HCT116 (cell line): Measurements from ENCODE around the gene SLC38A9. TPM values are rescaled to one million over a fixed set of nuclear protein-coding genes. Genes with fewer than 3 reads are reported as not detected.

ENCODE experiments used
- ATAC-seq: fragments of 200-7000 bp; cut with Tn5 transposase; 2 replicates; pipeline ENCODE4 v1.9.1; 2020; ENCODE audit warnings: mild to moderate bottlenecking, moderate library complexity
- BruUV-seq: library from RNA; stranded (reverse); fragments of 400-500 nt; replicated peaks from 2 replicates; lab custom pipeline; 2021; lab: Mats Ljungman, UMichigan
- CTCF ChIA-PET: fragments of 300-600 bp; sonication (Branson Sonifier 250); formaldehyde crosslinking; loops from one replicate; lab custom pipeline; 2021; ENCODE audit warnings: antibody characterized with exemption; lab: Charles Lee
- POLR2A ChIA-PET: fragments of 300-600, 350-600 bp; sonication (Branson Sonifier 250); formaldehyde crosslinking; loops from one replicate; lab custom pipeline; 2021; ENCODE audit warnings: antibody characterized with exemption; lab: Charles Lee
- RAD21 ChIA-PET, 2 experiments: fragments of 300-600 bp; sonication (Branson Sonifier 250); formaldehyde crosslinking; loops; one replicate each; lab custom pipeline; 2023; ENCODE audit warnings: low total read pairs in 2 of 2; ENCODE audit not compliant: uncharacterized antibody in 2 of 2, unreplicated experiment in 2 of 2, low non-redundant PET in 1 of 2; lab: Charles Lee
- DNase-seq: peaks from one replicate; pipeline ENCODE4 v3.0.0-alpha.2; 2010; ENCODE audit warnings: low read depth, low spot score
- H2AFZ ChIP-seq: fragments of 200-600 bp; shearing (Covaris generic), sonication (generic); 2 replicates; pipeline ENCODE4 v1.6.1; 2017; ENCODE audit warnings: low read depth, mixed run types, mixed read lengths, antibody characterized with exemption, low read length; ENCODE audit not compliant: poor library complexity, severe bottlenecking
- H3K27ac ChIP-seq: 2 replicates; pipeline ENCODE4 v1.5.1; 2012; ENCODE audit warnings: low read depth, low read length
- H3K27me3 ChIP-seq: fragments of 200-600 bp; sonication (generic); 2 replicates; pipeline ENCODE4 v1.6.1; 2016; ENCODE audit warnings: mixed run types, low read length, mixed read lengths; ENCODE audit not compliant: insufficient read depth
- H3K36me3 ChIP-seq, 2 experiments: fragments of 200-500 bp in 1 of 2; fragments of 200-600 bp in 1 of 2; sonication (Bioruptor generic) in 1 of 2; sonication (generic) in 1 of 2; 2 replicates each; pipeline versions ENCODE4 v1.5.1 to v1.6.1; 2014 to 2016; ENCODE audit warnings: low read length in 2 of 2, inconsistent platforms in 1 of 2, mixed read lengths in 1 of 2, mixed run types in 1 of 2; ENCODE audit not compliant: insufficient read depth in 2 of 2, control insufficient read depth in 1 of 2
- H3K4me1 ChIP-seq, 2 experiments: fragments of 200-600 bp in 1 of 2; sonication (generic) in 1 of 2; 2 replicates each; pipeline versions ENCODE4 v1.5.1 to v1.6.1; 2012 to 2017; ENCODE audit warnings: low read length in 2 of 2, inconsistent platforms in 1 of 2, mild to moderate bottlenecking in 1 of 2, mixed read lengths in 1 of 2, mixed run types in 1 of 2, moderate library complexity in 1 of 2; ENCODE audit not compliant: insufficient read depth in 2 of 2, control insufficient read depth in 1 of 2
- H3K4me2 ChIP-seq: fragments of 200-600 bp; sonication (generic); 2 replicates; pipeline ENCODE4 v1.6.1; 2017; ENCODE audit warnings: mixed run types, low read length, mixed read lengths
- H3K4me3 ChIP-seq, 2 experiments: fragments of 200-600 bp in 1 of 2; sonication (generic) in 1 of 2; replicated peaks in 1 of 2; 2 replicates each; pipeline ENCODE4 v1.5.1; 2011 to 2016; ENCODE audit warnings: low read length in 2 of 2, control low read depth in 1 of 2, low read depth in 1 of 2, mild to moderate bottlenecking in 1 of 2, mixed read lengths in 1 of 2, mixed run types in 1 of 2
- H3K79me2 ChIP-seq: fragments of 200-600 bp; sonication (generic); 2 replicates; pipeline ENCODE4 v1.6.1; 2017; ENCODE audit warnings: mild to moderate bottlenecking, mixed run types, low read length, moderate library complexity, mixed read lengths; ENCODE audit not compliant: insufficient read depth
- H3K9ac ChIP-seq: fragments of 200-600 bp; sonication (generic); 2 replicates; pipeline ENCODE4 v1.6.1; 2016; ENCODE audit warnings: low read length, mixed read lengths
- H3K9me2 ChIP-seq: fragments of 200-600 bp; sonication (generic), shearing (Covaris generic); 2 replicates; pipeline ENCODE4 v1.6.1; 2017; ENCODE audit warnings: mixed run types, mild to moderate bottlenecking, moderate library complexity; ENCODE audit not compliant: insufficient read depth
- H3K9me3 ChIP-seq, 2 experiments: fragments of 200-500 bp in 1 of 2; fragments of 200-600 bp in 1 of 2; sonication (Bioruptor generic) in 1 of 2; sonication (generic) in 1 of 2; 2 replicates each; pipeline ENCODE4 v1.6.1; 2014 to 2017; ENCODE audit warnings: low read length in 2 of 2, mixed read lengths in 2 of 2, inconsistent platforms in 1 of 2, low read depth in 1 of 2, mild to moderate bottlenecking in 1 of 2, mixed run types in 1 of 2, moderate library complexity in 1 of 2; ENCODE audit not compliant: control insufficient read depth in 1 of 2, insufficient read depth in 1 of 2
- H4K20me1 ChIP-seq: fragments of 200-600 bp; sonication (generic), shearing (Covaris generic); 2 replicates; pipeline ENCODE4 v1.6.1; 2017; ENCODE audit warnings: mixed run types, mild to moderate bottlenecking, moderate library complexity; ENCODE audit not compliant: insufficient read depth
- CBX3 ChIP-seq: IDR thresholded peaks from 2 replicates; pipeline ENCODE4 v1.6.1; 2012; ENCODE audit warnings: low read depth
- EGR1 ChIP-seq: IDR thresholded peaks from 2 replicates; pipeline ENCODE4 v1.6.1; 2012; ENCODE audit warnings: low read depth
- FOSL1 ChIP-seq: IDR thresholded peaks from 2 replicates; pipeline ENCODE4 v1.6.1; 2012; ENCODE audit warnings: low read depth
- RAD21 ChIP-seq: IDR thresholded peaks from 2 replicates; pipeline ENCODE4 v1.6.1; 2012; ENCODE audit warnings: low read depth, mild to moderate bottlenecking
- REST ChIP-seq: IDR thresholded peaks from 2 replicates; pipeline ENCODE4 v1.6.1; 2012; ENCODE audit warnings: low read depth
- SIN3A ChIP-seq: IDR thresholded peaks from 2 replicates; pipeline ENCODE4 v1.6.1; 2012; ENCODE audit warnings: low read depth
- ZNF274 ChIP-seq: fragments of 200-500 bp; sonication (Bioruptor generic); IDR thresholded peaks from 2 replicates; pipeline ENCODE4 v1.6.1; 2014; ENCODE audit warnings: mild to moderate bottlenecking, low read depth, low read length, inconsistent platforms
- intact Hi-C: fragments of 100-400 bp; cut with micrococcal nuclease; formaldehyde crosslinking; loops from 2 replicates; pipeline ENCODE4 v1.10.0; 2022
- total RNA-seq: library from RNA; stranded (reverse); gene quantifications from one replicate; pipeline ENCODE4 v1.2.1, GENCODE V29; 2021; ENCODE audit not compliant: unreplicated experiment
- TF ChIP-seq, protein P1 (sequence below): IDR thresholded peaks from 2 replicates; pipeline ENCODE4 v1.6.1; 2012
- TF ChIP-seq, protein P2 (sequence below): IDR thresholded peaks from 2 replicates; pipeline ENCODE4 v1.6.1; 2012

Gene SLC38A9
- total RNA-seq, 1 experiment from 2014 or later: 12.6 TPM

GRCh38 chr5:55622460-55622859 is 89.7 kb downstream of the SLC38A9 start:
- H3K9ac ChIP-seq: no peak overlapping the region
- no peaks in the 10 kb centered on the region for H3K9me3 ChIP-seq
- ChIA-PET POLR2A (no interaction called here), RAD21 (no interaction called here), CTCF (no interaction called here)
- BruUV-seq: no TSS peak
- H3K9me2 ChIP-seq: no peaks in the 10 kb centered on the region
- H3K4me1 ChIP-seq: no peaks in the 10 kb centered on the region
- ATAC-seq (no peak), DNase-seq (no peak)
- no peak overlapping the region for H3K4me3 ChIP-seq
- H3K4me2 ChIP-seq: no peak overlapping the region
- no peaks in the 10 kb centered on the region for H4K20me1 ChIP-seq
- no peak overlapping the region for H2AFZ ChIP-seq
- intact Hi-C loops: no loop called here
- H3K27ac ChIP-seq: no peak overlapping the region
- TF ChIP-seq FOSL1: no peak
- TF ChIP-seq, protein P1, sequence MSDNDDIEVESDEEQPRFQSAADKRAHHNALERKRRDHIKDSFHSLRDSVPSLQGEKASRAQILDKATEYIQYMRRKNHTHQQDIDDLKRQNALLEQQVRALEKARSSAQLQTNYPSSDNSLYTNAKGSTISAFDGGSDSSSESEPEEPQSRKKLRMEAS: no peak
- no peak for TF ChIP-seq RAD21
- no peak for TF ChIP-seq SIN3A
- TF ChIP-seq, protein P2, sequence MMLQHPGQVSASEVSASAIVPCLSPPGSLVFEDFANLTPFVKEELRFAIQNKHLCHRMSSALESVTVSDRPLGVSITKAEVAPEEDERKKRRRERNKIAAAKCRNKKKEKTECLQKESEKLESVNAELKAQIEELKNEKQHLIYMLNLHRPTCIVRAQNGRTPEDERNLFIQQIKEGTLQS: no peak
- TF ChIP-seq EGR1: no peak
- no peak for TF ChIP-seq ZNF274
- TF ChIP-seq REST: no peak
- TF ChIP-seq CBX3: no peak
- H3K79me2 ChIP-seq: no peaks in the 10 kb centered on the region
- H3K27me3 ChIP-seq: no peaks in the 10 kb centered on the region
- H3K36me3 ChIP-seq: no peaks in the 10 kb centered on the region
